K562 (cell line): ENCODE results near the gene FAM120B. TPM values are rescaled to one million over a fixed set of nuclear protein-coding genes. Genes with fewer than 3 reads are reported as not detected.

Source experiments
- ATAC-seq: fragments of 200-7000 bp; cut with Tn5 transposase; 3 replicates; pipeline ENCODE4 v1.9.1; 2020; ENCODE audit warnings: moderate library complexity
- BruUV-seq: library from RNA; stranded (reverse); fragments of 400-500 nt; replicated peaks from 2 replicates; lab custom pipeline; 2021; lab: Mats Ljungman, UMichigan
- CTCF ChIA-PET: fragments of 300-600 bp; formaldehyde crosslinking; extraction: SDS; loops from one replicate; lab custom pipeline; 2021; ENCODE audit warnings: low intra/inter-chr PET ratio; lab: Yijun Ruan, JAX
- POLR2A ChIA-PET: fragments of 300-600, 350-650 bp; sonication (Branson Sonifier 250); formaldehyde crosslinking; extraction: SDS; loops from one replicate; lab custom pipeline; 2021; ENCODE audit warnings: antibody characterized with exemption, inconsistent platforms; lab: Yijun Ruan, JAX
- DNase-seq, 4 experiments: peaks; one replicate each; pipeline versions ENCODE4 v3.0.0 to v3.0.0-alpha.2; 2011 to 2018; ENCODE audit warnings: low spot score in 3 of 4, mixed read lengths in 3 of 4; ENCODE audit errors: extremely low read depth in 1 of 4
- FAIRE-seq: peaks from 2 replicates; lab custom pipeline; 2011; peaks lifted over from hg19 to GRCh38; lab: Jason Lieb, UNC
- H2AFZ ChIP-seq: 2 replicates; pipeline ENCODE4 v1.6.0; 2011; ENCODE audit warnings: low read depth, low read length, control low read depth, inconsistent platforms
- H3K27ac ChIP-seq: fragments of 200-600 bp; 3 replicates; pipeline ENCODE4 v1.8.0; 2011; ENCODE audit warnings: low read depth, mild to moderate bottlenecking, control low read depth, inconsistent platforms, low read length, moderate library complexity, mixed read lengths; ENCODE audit errors: extremely low read depth
- H3K27me3 ChIP-seq, 2 experiments: fragments of 300-600 bp in 1 of 2; 2 replicates in 1 of 2; 3 replicates in 1 of 2; pipeline versions ENCODE4 v1.6.0 to v1.8.0; 2011; ENCODE audit warnings: inconsistent platforms in 2 of 2, low read length in 2 of 2, mild to moderate bottlenecking in 1 of 2, mixed read lengths in 1 of 2, moderate library complexity in 1 of 2; ENCODE audit not compliant: control insufficient read depth in 2 of 2, insufficient read depth in 2 of 2
- H3K36me3 ChIP-seq: fragments of 300-600 bp; 3 replicates; pipeline ENCODE4 v1.8.0; 2011; ENCODE audit warnings: mild to moderate bottlenecking, low read length, inconsistent platforms; ENCODE audit not compliant: control insufficient read depth, insufficient read depth
- H3K4me1 ChIP-seq, 2 experiments: fragments of 200-600 bp in 1 of 2; replicated peaks in 1 of 2; 2 replicates in 1 of 2; 3 replicates in 1 of 2; pipeline versions ENCODE4 v1.5.1 to v1.8.0; 2011; ENCODE audit warnings: inconsistent platforms in 2 of 2, low read length in 2 of 2, mild to moderate bottlenecking in 1 of 2, mixed read lengths in 1 of 2, moderate library complexity in 1 of 2; ENCODE audit not compliant: control insufficient read depth in 2 of 2, insufficient read depth in 2 of 2
- H3K4me2 ChIP-seq: 2 replicates; pipeline ENCODE4 v1.6.1; 2011; ENCODE audit warnings: low read length, control low read depth, inconsistent platforms, mixed read lengths; ENCODE audit not compliant: insufficient read depth
- H3K4me3 ChIP-seq: fragments of 200-600 bp; sonication (generic), shearing (Covaris generic); 2 replicates; pipeline ENCODE4 v1.5.1; 2016; ENCODE audit warnings: control low read depth, inconsistent platforms
- H3K79me2 ChIP-seq: fragments of 200-600 bp; 3 replicates; pipeline ENCODE4 v1.8.0; 2011; ENCODE audit warnings: low read length, inconsistent platforms; ENCODE audit not compliant: control insufficient read depth, insufficient read depth
- H3K9ac ChIP-seq, 2 experiments: 2 replicates each; pipeline versions ENCODE4 v1.6.0 to v1.6.1; 2011; ENCODE audit warnings: low read depth in 2 of 2, low read length in 2 of 2, control low read depth in 1 of 2, inconsistent platforms in 1 of 2, mild to moderate bottlenecking in 1 of 2, mixed read lengths in 1 of 2; ENCODE audit not compliant: insufficient read depth in 1 of 2
- H3K9me1 ChIP-seq: one replicate; pipeline ENCODE4 v1.6.0; 2011; ENCODE audit warnings: inconsistent platforms, mild to moderate bottlenecking, low read length, moderate library complexity; ENCODE audit not compliant: control insufficient read depth, insufficient read depth
- H3K9me3 ChIP-seq: replicated peaks from 2 replicates; pipeline ENCODE4 v1.5.1; 2011; ENCODE audit warnings: low read depth, low read length, inconsistent platforms; ENCODE audit not compliant: control insufficient read depth, insufficient read depth
- H4K20me1 ChIP-seq: replicated peaks from 2 replicates; pipeline ENCODE4 v1.6.1; 2011; ENCODE audit warnings: low read length, inconsistent platforms, mixed read lengths; ENCODE audit not compliant: control insufficient read depth, insufficient read depth
- CAMTA2 ChIP-seq: fragments of 250-450 bp; sonication (Bioruptor Pico); conservative IDR thresholded peaks from 2 replicates; pipeline ENCODE4 v1.5.1; 2022
- HOXB6 ChIP-seq: fragments of 250-450 bp; sonication (Bioruptor Pico); IDR thresholded peaks from 2 replicates; pipeline ENCODE4 v1.5.1; 2022; ENCODE audit warnings: mild to moderate bottlenecking, borderline replicate concordance
- WGBS: fragments of 100-300 bp; shearing (Covaris generic); methylation state at CpG from one replicate; pipeline ENCODE4 v1.1.6; 2016; ENCODE audit warnings: low coverage, mixed read lengths; ENCODE audit not compliant: insufficient coverage; ENCODE audit errors: missing lambda C conversion rate; 5-methylcytosine and 5-hydroxymethylcytosine counted together
- in situ Hi-C: fragments of 300-500 bp; cut with MboI; formaldehyde crosslinking; loops from 4 replicates; pipeline ENCODE4 v1.15.0; 2018; ENCODE audit warnings: inconsistent platforms, mixed read lengths
- intact Hi-C: fragments of 100-400 bp; cut with micrococcal nuclease; formaldehyde crosslinking; loops from 2 replicates; pipeline ENCODE4 v1.14.2; 2022
- polyA plus RNA-seq, 8 experiments: library from polyadenylated mRNA; depleted of rRNA in 4 of 8; stranded (reverse) in 5 of 8; unstranded in 3 of 8; fragments of >200 nt; fragmentation: Nextera tagmentation in 2 of 8; fragmentation: Illumina TruSeq in 1 of 8; extraction: Ambion mirVana in 2 of 8; extraction: Trizol in 1 of 8; gene quantifications; 2 replicates each; pipeline versions ENCODE4 v1.2.1 to v1.2.3, GENCODE V29; 2011 to 2014; ENCODE audit warnings: inconsistent platforms in 1 of 8, missing spikeins in 1 of 8
- total RNA-seq, 7 experiments: library from RNA; depleted of rRNA in 6 of 7; stranded (reverse); fragments of >200 nt in 6 of 7; fragmentation: Illumina TruSeq in 2 of 7; extraction: Trizol in 2 of 7; gene quantifications; 2 replicates each; pipeline versions ENCODE4 v1.2.1 to v1.2.3, GENCODE V29; 2011 to 2021; ENCODE audit warnings: low replicate concordance in 1 of 7
- TF ChIP-seq, protein P1 (sequence below): sonication (generic); formaldehyde crosslinking; IDR thresholded peaks from 2 replicates; pipeline ENCODE4 v1.8.1; 2023; ENCODE audit warnings: mild to moderate bottlenecking, missing genetic modification reagents

Gene FAM120B
- total and polyA plus RNA-seq, 9 of the 15 experiments (the other 6 are each of a cell fraction or from before 2014, with no cell fraction given) = 3.5 to 22.6 (median 14.7) TPM

DNA sequence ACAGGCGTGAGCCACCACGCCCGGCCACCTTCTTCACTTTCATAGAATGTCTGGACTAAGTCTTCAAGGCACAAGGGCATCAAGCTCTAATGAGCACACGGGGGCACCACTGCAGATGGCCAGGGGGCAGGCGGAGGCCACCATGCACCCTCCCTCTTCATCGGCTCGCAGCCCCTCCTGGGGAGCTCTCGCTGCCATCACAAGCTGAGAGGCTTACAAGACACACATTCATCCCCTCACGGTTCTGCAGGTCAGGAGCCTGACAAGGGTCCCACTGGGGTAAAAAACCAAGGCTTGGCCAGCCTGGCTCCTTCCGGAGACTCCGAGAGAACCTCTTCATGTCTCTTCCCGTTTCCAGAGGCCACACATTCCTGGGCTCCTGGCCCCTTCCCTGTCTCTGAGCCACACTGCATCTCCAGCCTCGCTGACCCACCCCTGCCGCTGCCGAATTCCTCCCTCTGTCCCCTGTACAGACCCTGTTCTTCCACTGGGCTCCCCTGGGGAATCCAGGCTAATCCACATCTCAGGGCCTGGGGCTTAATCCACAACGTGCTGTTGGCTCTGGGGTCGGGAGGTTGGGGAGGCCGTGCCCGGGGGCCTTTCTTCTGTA lies 35.5 kb upstream of the FAM120B start:
- no peaks in the 10 kb centered on the region for H3K9me1 ChIP-seq
- no TSS peak for BruUV-seq
- TF ChIP-seq, protein P1, sequence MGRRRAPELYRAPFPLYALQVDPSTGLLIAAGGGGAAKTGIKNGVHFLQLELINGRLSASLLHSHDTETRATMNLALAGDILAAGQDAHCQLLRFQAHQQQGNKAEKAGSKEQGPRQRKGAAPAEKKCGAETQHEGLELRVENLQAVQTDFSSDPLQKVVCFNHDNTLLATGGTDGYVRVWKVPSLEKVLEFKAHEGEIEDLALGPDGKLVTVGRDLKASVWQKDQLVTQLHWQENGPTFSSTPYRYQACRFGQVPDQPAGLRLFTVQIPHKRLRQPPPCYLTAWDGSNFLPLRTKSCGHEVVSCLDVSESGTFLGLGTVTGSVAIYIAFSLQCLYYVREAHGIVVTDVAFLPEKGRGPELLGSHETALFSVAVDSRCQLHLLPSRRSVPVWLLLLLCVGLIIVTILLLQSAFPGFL = no peak
- TF ChIP-seq CAMTA2 (no peak), HOXB6 (CRISPR knock-in tag) (no peak)
- FAIRE-seq (no peak), DNase-seq (no peak), ATAC-seq (no peak)
- in situ Hi-C loops = no loop called here
- H3K9ac ChIP-seq = no peak overlapping the region
- peaks cover 7% of the 10 kb centered on the region; the same call in 1 of the 2 replicates for H4K20me1 ChIP-seq
- H3K27ac ChIP-seq = no peak overlapping the region
- no peak overlapping the region for H2AFZ ChIP-seq
- intact Hi-C loops = no loop called here
- WGBS = 1% methylated on average over 19 of the region's 19 CpGs
- H3K36me3 ChIP-seq = no peaks in the 10 kb centered on the region
- peaks cover 80 to 88% of the 10 kb centered on the region in 2 experiments for H3K27me3 ChIP-seq
- no peak overlapping the region for H3K4me3 ChIP-seq
- H3K9me3 ChIP-seq = no peaks in the 10 kb centered on the region
- POLR2A ChIA-PET = interaction anchor here (0.6 to 1.5 kb wide), 3 partner anchors 19 to 163 kb away, joined by 3 to 4 read pairs (median 4); no protein-coding TSS in a partner anchor
- CTCF ChIA-PET = no interaction called here
- no peaks in the 10 kb centered on the region for H3K79me2 ChIP-seq
- H3K4me1 ChIP-seq = peaks cover 0 to 19% of the 10 kb centered on the region in 2 experiments; a peak in 2 of 5 replicates
- H3K4me2 ChIP-seq = no peak overlapping the region
